Measurements from ENCODE around the gene FKBP1C. TPM values are rescaled to one million over a fixed set of nuclear protein-coding genes. Genes with fewer than 3 reads are reported as not detected.

The FKBP1C gene
- total and polyA plus RNA-seq, 2 donors (not counting 3 experiments of a cell fraction or from before 2014, with no cell fraction given) = 2.0 to 7.7 TPM

DNA sequence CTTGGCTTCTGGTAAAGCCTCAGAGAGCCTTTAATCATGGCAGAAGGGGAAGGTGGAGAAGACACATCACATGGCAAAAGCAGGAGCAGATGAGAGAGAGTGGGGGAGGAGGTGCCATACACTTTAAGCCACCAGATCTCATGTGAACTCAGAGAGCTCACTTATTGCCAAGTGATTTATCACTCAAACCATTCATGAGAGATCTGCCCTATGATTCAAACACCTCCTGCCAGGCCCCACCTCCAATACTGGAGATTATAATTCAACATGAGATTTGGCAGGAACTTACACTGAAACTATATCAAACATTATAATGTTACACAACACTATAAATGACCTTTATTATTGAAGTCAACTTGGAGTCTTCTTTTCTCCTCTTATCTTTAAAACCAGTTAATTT is 47.9 kb downstream of the FKBP1C start:
- DNase-seq (ENCODE audit: low read depth, low spot score) (no peak), FAIRE-seq (no peak)
- H3K4me3 ChIP-seq (replicated peaks in 1 of 3; ENCODE audit: insufficient read depth in 1 of 3, low read depth in 1 of 3, low read length in 3 of 3) = no peak overlapping the region
- no peak overlapping the region for H3K9ac ChIP-seq (replicated peaks; ENCODE audit: extremely low read depth, insufficient read depth, low read length)
- no peaks in the 10 kb centered on the region for H3K36me3 ChIP-seq (ENCODE audit: control insufficient read depth in 2 of 2, extremely low read depth in 1 of 2, insufficient read depth in 2 of 2, low read length in 2 of 2)
- H3K27ac ChIP-seq (ENCODE audit: insufficient read depth, low read depth, low read length) = no peak overlapping the region
- no peaks in the 10 kb centered on the region for H3K4me1 ChIP-seq (ENCODE audit: control insufficient read depth, extremely low read depth, insufficient read depth, low read length)
- ChIA-PET POLR2A (no interaction called here), CTCF (no interaction called here)
- no peak overlapping the region for H2AFZ ChIP-seq (ENCODE audit: low read depth, low read length)
- H3K4me2 ChIP-seq (ENCODE audit: insufficient read depth, low read length) = no peak overlapping the region
- H3K9me1 ChIP-seq (replicated peaks; ENCODE audit: control insufficient read depth, extremely low read depth, insufficient read depth, low read length) = no peaks in the 10 kb centered on the region
- no peaks in the 10 kb centered on the region for H3K27me3 ChIP-seq (ENCODE audit: control insufficient read depth in 2 of 2, insufficient read depth in 2 of 2, low read length in 2 of 2)
- H3K9me3 ChIP-seq (replicated peaks; ENCODE audit: control insufficient read depth, insufficient read depth, low read length) = no peaks in the 10 kb centered on the region
- TF ChIP-seq, protein P1, sequence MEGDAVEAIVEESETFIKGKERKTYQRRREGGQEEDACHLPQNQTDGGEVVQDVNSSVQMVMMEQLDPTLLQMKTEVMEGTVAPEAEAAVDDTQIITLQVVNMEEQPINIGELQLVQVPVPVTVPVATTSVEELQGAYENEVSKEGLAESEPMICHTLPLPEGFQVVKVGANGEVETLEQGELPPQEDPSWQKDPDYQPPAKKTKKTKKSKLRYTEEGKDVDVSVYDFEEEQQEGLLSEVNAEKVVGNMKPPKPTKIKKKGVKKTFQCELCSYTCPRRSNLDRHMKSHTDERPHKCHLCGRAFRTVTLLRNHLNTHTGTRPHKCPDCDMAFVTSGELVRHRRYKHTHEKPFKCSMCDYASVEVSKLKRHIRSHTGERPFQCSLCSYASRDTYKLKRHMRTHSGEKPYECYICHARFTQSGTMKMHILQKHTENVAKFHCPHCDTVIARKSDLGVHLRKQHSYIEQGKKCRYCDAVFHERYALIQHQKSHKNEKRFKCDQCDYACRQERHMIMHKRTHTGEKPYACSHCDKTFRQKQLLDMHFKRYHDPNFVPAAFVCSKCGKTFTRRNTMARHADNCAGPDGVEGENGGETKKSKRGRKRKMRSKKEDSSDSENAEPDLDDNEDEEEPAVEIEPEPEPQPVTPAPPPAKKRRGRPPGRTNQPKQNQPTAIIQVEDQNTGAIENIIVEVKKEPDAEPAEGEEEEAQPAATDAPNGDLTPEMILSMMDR (IDR thresholded peaks at IDR 0.05; ENCODE audit: extremely low read depth in 1 of 2, insufficient read depth in 1 of 2, low read depth in 1 of 2, low read length in 2 of 2) = no peak
- TF ChIP-seq EZH2 (IDR thresholded peaks at IDR 0.05; ENCODE audit: borderline replicate concordance, low read depth, low read length, severe bottlenecking) (no peak), MYC (IDR thresholded peaks at IDR 0.05; ENCODE audit: low read depth, low read length) (no peak), POLR2AphosphoS5 (IDR thresholded peaks at IDR 0.05; ENCODE audit: insufficient read depth, low read depth, low read length) (no peak), GATA2 (IDR thresholded peaks at IDR 0.05; ENCODE audit: insufficient read depth, insufficient read length, low read depth, low read length) (no peak), FOS (IDR thresholded peaks at IDR 0.05; ENCODE audit: borderline replicate concordance, insufficient read depth, low read length) (no peak), POLR2A (IDR thresholded peaks at IDR 0.05; ENCODE audit: low read depth, low read length) (no peak), JUN (IDR thresholded peaks at IDR 0.05; ENCODE audit: borderline replicate concordance, insufficient read depth, insufficient read length, low read depth) (no peak)
- TF ChIP-seq, protein P2, sequence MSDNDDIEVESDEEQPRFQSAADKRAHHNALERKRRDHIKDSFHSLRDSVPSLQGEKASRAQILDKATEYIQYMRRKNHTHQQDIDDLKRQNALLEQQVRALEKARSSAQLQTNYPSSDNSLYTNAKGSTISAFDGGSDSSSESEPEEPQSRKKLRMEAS (IDR thresholded peaks at IDR 0.05; ENCODE audit: insufficient read depth, insufficient read length) = no peak
- intact Hi-C loops (cut with micrococcal nuclease) = no loop called here
- dilution Hi-C loops (cut with MboI; ENCODE audit: extremely low pct_ligation_motif_present, low sequenced_read_pairs) = no loop called here
- no peaks in the 10 kb centered on the region for H4K20me1 ChIP-seq (replicated peaks; ENCODE audit: control insufficient read depth, extremely low read depth, insufficient read depth, low read length)
- BruUV-seq (replicated peaks) = no TSS peak
- H3K79me2 ChIP-seq (ENCODE audit: control insufficient read depth, insufficient read depth, low read length) = no peaks in the 10 kb centered on the region

All from endothelial cell of umbilical vein (primary cell).